Effector CD8-positive, alpha-beta T cell (primary cell): ENCODE results near the gene NONO.
A peak's percentile ranks its signal among the peaks of the same experiment; 100 is the strongest.
"Not testable (repeated sequence)": the region's sequence is repeated elsewhere in the genome, so short reads cannot be mapped to it uniquely, and the experiment has no call there.

ENCODE experiments used
- DNase-seq: peaks from one replicate; lab custom pipeline; 2025; lab: John Stamatoyannopoulos, UW

The NONO gene

GRCh38 chrX:71282514-71283402, 677 bp upstream of the NONO start:
- DNase-seq, result peak; percentile 20

- DNase-seq, result no peak
These were observed 2.5 kb downstream of the NONO start for GRCh38 chrX:71285929-71286328.

- DNase-seq, result no peak
These were observed 7.9 kb downstream of the NONO start for GRCh38 chrX:71291381-71291780.

GRCh38 chrX:71292669-71293365, 9.4 kb downstream of the NONO start:
- DNase-seq, result no peak

GRCh38 chrX:71296806-71297205, 13.4 kb downstream of the NONO start:
- DNase-seq, result no peak

GRCh38 chrX:71298119-71298518, 14.7 kb downstream of the NONO start:
- DNase-seq, result no peak

- not testable (repeated sequence) for DNase-seq
These were observed 16.6 kb downstream of the NONO start for GRCh38 chrX:71300064-71300463.

- not testable (repeated sequence) for DNase-seq
These were observed 17.1 kb downstream of the NONO start for GRCh38 chrX:71300495-71300894.

GRCh38 chrX:71301195-71301924, 17.9 kb downstream of the NONO start, which contains the start of gene ITGB1BP2:
ITGB1BP2 (plus strand) TSS chrX:71301750; CDS start chrX:71301807, 57 bp downstream.
- no peak for DNase-seq

- DNase-seq, result no peak
These were observed 19.2 kb downstream of the NONO start for GRCh38 chrX:71302461-71303213.

GRCh38 chrX:71304561-71304960, 21.1 kb downstream of the NONO start:
- no peak for DNase-seq

- no peak for DNase-seq
These were observed 32.5 kb downstream of the NONO start for GRCh38 chrX:71315917-71316316.

- DNase-seq, result not testable (repeated sequence)
These were observed 33.5 kb downstream of the NONO start for GRCh38 chrX:71316959-71317358.

GRCh38 chrX:71320126-71320525, 36.7 kb downstream of the NONO start:
- no peak for DNase-seq

GRCh38 chrX:71321731-71322130, 38.3 kb downstream of the NONO start:
- no peak for DNase-seq

- DNase-seq, result not testable (repeated sequence)
These were observed 41.0 kb downstream of the NONO start for GRCh38 chrX:71324452-71324851.

- DNase-seq, result no peak
These were observed 43.0 kb downstream of the NONO start for GRCh38 chrX:71326394-71326793.

GRCh38 chrX:71349151-71349665, 65.8 kb downstream of the NONO start:
- DNase-seq, result not testable (repeated sequence)

- not testable (repeated sequence) for DNase-seq
These were observed 66.4 kb downstream of the NONO start for GRCh38 chrX:71349867-71350266.
